SHP77 treated with DMSO at 0.1 percent for 48 hours (cell line): ENCODE results near the gene MAML2.
A peak's percentile ranks its signal among the peaks of the same experiment; 100 is the strongest.

Experiments used
- DNase-seq: peaks from one replicate; lab custom pipeline; 2025; lab: John Stamatoyannopoulos, UW

The MAML2 gene

GRCh38 chr11:96318399-96318798 is 24.6 kb downstream of the MAML2 start:
- no peak for DNase-seq

- DNase-seq: no peak
Measured at GRCh38 chr11:96317985-96318384, 25.0 kb downstream of the MAML2 start.

GRCh38 chr11:96317571-96317970 is 25.4 kb downstream of the MAML2 start:
- DNase-seq: no peak

- DNase-seq: no peak
Measured at GRCh38 chr11:96316869-96317268, 26.1 kb downstream of the MAML2 start.

GRCh38 chr11:96315476-96315875 is 27.5 kb downstream of the MAML2 start:
- DNase-seq: no peak

GRCh38 chr11:96314326-96315020 is 28.5 kb downstream of the MAML2 start:
- DNase-seq: no peak

- DNase-seq: no peak
Measured at GRCh38 chr11:96313163-96313562, 29.8 kb downstream of the MAML2 start.

GRCh38 chr11:96311120-96311568 is 31.9 kb downstream of the MAML2 start:
- no peak for DNase-seq

- no peak for DNase-seq
Measured at GRCh38 chr11:96310236-96310635, 32.8 kb downstream of the MAML2 start.

- DNase-seq: no peak
Measured at GRCh38 chr11:96309643-96310017, 33.4 kb downstream of the MAML2 start.

GRCh38 chr11:96309016-96309642 is 33.9 kb downstream of the MAML2 start:
- no peak for DNase-seq

GRCh38 chr11:96307776-96308140 is 35.2 kb downstream of the MAML2 start:
- DNase-seq: no peak

GRCh38 chr11:96306933-96307775 is 35.8 kb downstream of the MAML2 start:
- DNase-seq: peak; percentile 24

GRCh38 chr11:96306600-96306932 is 36.4 kb downstream of the MAML2 start:
- DNase-seq: no peak

- no peak for DNase-seq
Measured at GRCh38 chr11:96306071-96306470, 36.9 kb downstream of the MAML2 start.

GRCh38 chr11:96303980-96304379 is 39.0 kb downstream of the MAML2 start:
- DNase-seq: no peak

- no peak for DNase-seq
Measured at GRCh38 chr11:96303064-96303463, 39.9 kb downstream of the MAML2 start.

- no peak for DNase-seq
Measured at GRCh38 chr11:96301818-96302217, 41.2 kb downstream of the MAML2 start.

GRCh38 chr11:96299155-96299888 is 43.7 kb downstream of the MAML2 start:
- no peak for DNase-seq

GRCh38 chr11:96295369-96295768 is 47.6 kb downstream of the MAML2 start:
- DNase-seq: no peak

- DNase-seq: no peak
Measured at GRCh38 chr11:96294289-96294688, 48.7 kb downstream of the MAML2 start.

GRCh38 chr11:96293598-96294021 is 49.4 kb downstream of the MAML2 start:
- no peak for DNase-seq
